Body of pancreas (tissue), 4 donors: ENCODE measurements around the gene FUBP3.

ENCODE experiments used
- CTCF ChIP-seq, 7 experiments: fragments of 450-650 bp in 4 of 7; fragments of 200-600 bp in 3 of 7; sonication (generic) in 3 of 7; IDR thresholded peaks; one replicate each; pipeline ENCODE4 v1.5.1; 2016 to 2019; ENCODE audit warnings: antibody characterized with exemption in 7 of 7
- POLR2A ChIP-seq, 3 donors: fragments of 450-650 bp; IDR thresholded peaks; one replicate each; pipeline ENCODE4 v1.6.1; 2016; ENCODE audit warnings: antibody characterized with exemption in 3 of 3, mild to moderate bottlenecking in 2 of 3

- no peak for TF ChIP-seq CTCF (IDR thresholded peaks at IDR 0.05)
- TF ChIP-seq POLR2A (IDR thresholded peaks at IDR 0.05) = no peak
These were observed 86.3 kb downstream of the FUBP3 start for GRCh38 chr9:130665431-130666392.
